ENCODE results near the gene MYH9.

DNA sequence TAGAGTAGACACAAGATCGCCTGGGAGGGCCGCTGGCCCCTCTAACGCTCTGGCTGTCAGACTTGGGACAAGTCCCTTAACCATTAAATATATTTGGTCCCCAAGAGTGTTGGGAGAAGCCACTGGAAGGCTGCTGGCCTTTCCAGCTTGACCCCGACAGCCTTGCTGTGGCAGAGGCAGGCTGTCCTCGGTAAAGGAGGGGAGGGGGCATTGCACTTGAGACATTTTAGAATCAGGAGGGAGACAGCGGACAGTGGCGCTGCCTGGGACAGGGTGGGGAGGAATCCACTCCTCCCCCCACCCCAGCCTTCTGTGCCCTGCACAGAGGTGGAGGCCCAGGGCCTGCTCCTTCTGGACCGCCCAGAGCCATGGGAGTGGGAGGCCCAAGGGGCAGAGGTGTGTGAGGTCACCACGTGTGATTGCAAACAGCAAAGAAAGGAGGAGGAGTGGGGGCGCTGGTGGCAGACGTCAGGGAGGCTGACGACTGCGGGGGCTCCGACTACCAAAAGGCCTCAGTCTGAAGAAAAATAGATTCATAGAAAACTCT is 105.9 kb downstream of the MYH9 start:
- TF ChIP-seq, protein P1, sequence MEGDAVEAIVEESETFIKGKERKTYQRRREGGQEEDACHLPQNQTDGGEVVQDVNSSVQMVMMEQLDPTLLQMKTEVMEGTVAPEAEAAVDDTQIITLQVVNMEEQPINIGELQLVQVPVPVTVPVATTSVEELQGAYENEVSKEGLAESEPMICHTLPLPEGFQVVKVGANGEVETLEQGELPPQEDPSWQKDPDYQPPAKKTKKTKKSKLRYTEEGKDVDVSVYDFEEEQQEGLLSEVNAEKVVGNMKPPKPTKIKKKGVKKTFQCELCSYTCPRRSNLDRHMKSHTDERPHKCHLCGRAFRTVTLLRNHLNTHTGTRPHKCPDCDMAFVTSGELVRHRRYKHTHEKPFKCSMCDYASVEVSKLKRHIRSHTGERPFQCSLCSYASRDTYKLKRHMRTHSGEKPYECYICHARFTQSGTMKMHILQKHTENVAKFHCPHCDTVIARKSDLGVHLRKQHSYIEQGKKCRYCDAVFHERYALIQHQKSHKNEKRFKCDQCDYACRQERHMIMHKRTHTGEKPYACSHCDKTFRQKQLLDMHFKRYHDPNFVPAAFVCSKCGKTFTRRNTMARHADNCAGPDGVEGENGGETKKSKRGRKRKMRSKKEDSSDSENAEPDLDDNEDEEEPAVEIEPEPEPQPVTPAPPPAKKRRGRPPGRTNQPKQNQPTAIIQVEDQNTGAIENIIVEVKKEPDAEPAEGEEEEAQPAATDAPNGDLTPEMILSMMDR (IDR thresholded peaks at IDR 0.05; ENCODE audit: low read length), result no peak
- TF ChIP-seq EZH2 (optimal IDR thresholded peaks at IDR 0.05; ENCODE audit: low read depth, low read length) (no peak), EZH2phosphoT487 (IDR thresholded peaks at IDR 0.05; ENCODE audit: low read length) (no peak)
